Pancreas (tissue), 10 donors: Measurements from ENCODE around the gene CRY1. TPM values are rescaled to one million over a fixed set of nuclear protein-coding genes. Genes with fewer than 3 reads are reported as not detected.

ENCODE experiments used
- ATAC-seq, 4 donors: fragments of 200-7000 bp; cut with Tn5 transposase; one replicate each; pipeline versions ENCODE4 v1.8.0 to v1.9.1; 2020; ENCODE audit warnings: mild to moderate bottlenecking in 4 of 4, moderate library complexity in 4 of 4
- DNase-seq, 6 donors: peaks; one replicate each; pipeline ENCODE4 v3.0.0-alpha.2; 2020
- FAIRE-seq: peaks from 2 replicates; lab custom pipeline; 2012; peaks lifted over from hg19 to GRCh38; lab: Jason Lieb, UNC
- H3K27ac ChIP-seq, 4 donors: fragments of 200-600 bp; sonication (generic); 1 replicate in 3 of 4; 2 replicates in 1 of 4; pipeline versions ENCODE4 v1.5.0 to v1.8.0; 2020
- H3K27me3 ChIP-seq, 4 donors: fragments of 200-600 bp; one replicate each; pipeline ENCODE4 v1.8.0; 2021
- H3K36me3 ChIP-seq, 3 donors: fragments of 200-600 bp; sonication (generic) in 1 of 3; one replicate each; pipeline versions ENCODE4 v1.5.0 to v1.8.0; 2020 to 2021
- H3K4me1 ChIP-seq, 3 donors: fragments of 200-600 bp; one replicate each; pipeline ENCODE4 v1.8.0; 2021
- H3K4me3 ChIP-seq, 4 donors: fragments of 200-600 bp; sonication (generic) in 2 of 4; one replicate each; pipeline versions ENCODE4 v1.5.0 to v1.8.0; 2020 to 2021
- H3K9me3 ChIP-seq, 4 donors: fragments of 200-600 bp; one replicate each; pipeline ENCODE4 v1.8.0; 2021
- WGBS, 2 donors: extraction: QIAGEN DNeasy Blood & Tissue Kit; methylation state at CpG; one replicate each; pipeline ENCODE4 v1.1.7; 2013; 5-methylcytosine and 5-hydroxymethylcytosine counted together
- intact Hi-C, 3 donors: fragments of 100-400 bp; cut with DNase I; formaldehyde crosslinking; loops; one replicate each; pipeline versions ENCODE4 v1.11.1 to v1.14.2; 2022
- polyA plus RNA-seq, 2 donors: library from polyadenylated mRNA; stranded (reverse); fragments of 200-250 nt; gene quantifications; one replicate each; pipeline ENCODE4 v1.2.3, GENCODE V29; 2013
- total RNA-seq, 6 donors: library from RNA; stranded (reverse); fragmentation: NEBNext Ultra II Directional in 4 of 6; extraction: Animal tissue kit (Norgen Biotek cat#: 25700) in 4 of 6; gene quantifications; one replicate each; pipeline versions ENCODE4 v1.2.1 to v1.2.4, GENCODE V29; 2021 to 2023
- TF ChIP-seq, protein P1 (sequence below), 4 donors: fragments of 200-600 bp; sonication (generic) in 3 of 4; IDR thresholded peaks; one replicate each; pipeline versions ENCODE4 v1.5.0 to v1.8.0; 2021; ENCODE audit warnings: antibody characterized with exemption in 4 of 4
- donor health status: healthy with polysubstance abuse.
- donor health status: DM: no; HTN: no; CAD: no; lungs with moderate emphysema.
- donor health status: DM: no; HTN: no; CAD: no.
- donor health status: control.
- donor health status: control.
- donor health status: Bipolar disorder and iron deficiency.
- donor health status: DM: yes; HTN: yes; CAD: no.
- donor health status: DM: no; HTN: no; CAD: no.
- donor health status: DM: no; HTN: no; CAD: no.
- donor health status: DM: yes; HTN: yes; CAD: no.

The CRY1 gene
- total and polyA plus RNA-seq, 8 donors = 5.3 to 11.5 (median 8.1) TPM

DNA sequence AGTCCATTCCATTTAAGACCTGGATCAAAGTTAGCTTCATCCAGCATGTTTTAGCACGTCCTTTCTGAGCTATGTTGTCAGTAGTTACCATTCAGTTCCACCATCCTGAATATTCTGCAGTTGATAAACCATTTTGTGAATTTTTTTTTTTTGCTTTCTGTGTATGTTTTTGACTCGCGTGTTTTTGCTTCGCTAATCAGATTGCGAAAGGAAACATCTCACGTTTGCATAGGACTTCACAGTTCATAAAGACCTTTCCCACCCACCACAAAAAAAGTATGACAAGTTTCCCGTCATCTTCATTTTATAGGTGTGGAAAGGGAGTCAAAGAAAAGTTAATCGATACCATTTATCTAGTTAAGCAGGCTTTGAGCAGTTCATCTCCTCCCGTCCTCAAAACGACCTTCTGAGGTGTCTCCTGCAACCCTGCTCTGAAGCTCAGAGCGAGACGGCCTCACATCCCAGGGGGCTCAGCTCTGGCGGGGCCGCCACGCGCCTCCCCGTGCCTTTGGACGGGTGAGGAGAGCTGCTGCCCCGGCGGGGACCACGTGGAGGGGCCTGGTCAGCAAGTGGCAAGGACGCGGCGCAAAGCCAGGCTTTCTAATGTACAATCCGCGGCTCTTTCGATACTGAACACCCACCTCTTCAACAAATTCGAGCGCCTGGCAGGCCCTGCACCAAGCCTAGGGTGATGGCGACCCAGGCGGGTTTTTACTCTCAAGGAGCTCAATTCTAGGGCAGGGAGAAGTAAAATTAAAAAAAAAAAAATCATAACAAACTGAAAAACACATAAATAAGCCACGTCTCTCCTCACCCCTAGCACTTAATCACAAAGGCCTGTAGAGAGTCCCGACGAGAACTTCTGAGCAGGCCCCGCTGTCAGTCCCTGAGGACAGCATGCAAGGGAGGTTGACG lies 138.6 kb downstream of the CRY1 start:
- 35 to 38% methylated on average over 36 of the region's 36 CpGs for WGBS, 2 donors
- DNase-seq = peak; percentile 36 to 83 (median 48)
- ATAC-seq = peak in 3 of 4 donors; percentile 1 to 7 (median 2)

DNA sequence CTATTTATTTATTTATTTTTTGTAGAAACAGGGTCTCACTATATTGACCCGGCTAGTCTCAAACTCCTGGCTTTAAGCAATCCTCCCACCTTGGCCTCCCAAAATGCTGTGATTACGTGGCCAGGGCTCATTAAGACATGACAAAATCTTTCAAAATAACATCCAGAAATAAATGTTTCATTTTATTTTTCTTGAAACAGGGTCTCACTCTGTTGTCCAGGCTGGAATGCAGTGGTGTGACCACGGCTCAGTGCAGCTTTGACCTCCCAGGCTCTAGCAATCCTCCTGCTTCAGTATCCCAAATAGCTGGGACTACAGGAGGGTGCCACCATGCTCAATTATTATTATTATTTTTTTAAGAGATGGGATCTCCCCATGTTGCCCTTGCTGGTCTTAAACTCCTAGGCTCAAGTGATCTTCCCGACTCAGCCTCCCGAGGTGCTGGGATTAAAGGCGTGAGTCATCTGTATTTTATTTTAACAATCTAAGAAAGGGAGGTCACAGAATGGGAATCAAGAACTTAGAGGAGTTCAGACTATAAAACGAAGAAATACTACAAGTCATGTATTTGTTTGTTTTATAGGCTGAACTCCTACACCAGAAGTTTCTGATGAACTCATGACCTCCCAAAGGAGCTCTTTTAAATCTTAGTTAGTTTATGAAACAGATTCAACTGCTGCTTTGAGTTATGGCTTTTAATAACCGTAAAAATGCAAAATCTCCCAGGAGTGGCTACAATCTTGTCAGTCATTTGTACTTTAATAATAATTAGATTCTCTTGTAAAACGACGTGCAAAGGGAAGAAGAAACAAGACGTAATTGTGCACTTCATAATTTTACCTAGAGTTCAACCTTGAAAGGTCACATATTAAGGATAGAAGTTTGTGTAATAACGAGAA lies 139.7 kb downstream of the CRY1 start:
- no peak for ATAC-seq
- DNase-seq = no peak
- intact Hi-C loops = no loop called here
- no peak for FAIRE-seq
- no peaks in the 10 kb centered on the region for H3K9me3 ChIP-seq
- WGBS, 2 donors = 77 to 82% methylated on average over 12 of the region's 12 CpGs
- no peaks in the 10 kb centered on the region for H3K27me3 ChIP-seq
- H3K4me1 ChIP-seq = peaks cover 0 to 15% (median 13%) of the 10 kb centered on the region in 3 donors
- H3K36me3 ChIP-seq = no peaks in the 10 kb centered on the region
- TF ChIP-seq, protein P1, sequence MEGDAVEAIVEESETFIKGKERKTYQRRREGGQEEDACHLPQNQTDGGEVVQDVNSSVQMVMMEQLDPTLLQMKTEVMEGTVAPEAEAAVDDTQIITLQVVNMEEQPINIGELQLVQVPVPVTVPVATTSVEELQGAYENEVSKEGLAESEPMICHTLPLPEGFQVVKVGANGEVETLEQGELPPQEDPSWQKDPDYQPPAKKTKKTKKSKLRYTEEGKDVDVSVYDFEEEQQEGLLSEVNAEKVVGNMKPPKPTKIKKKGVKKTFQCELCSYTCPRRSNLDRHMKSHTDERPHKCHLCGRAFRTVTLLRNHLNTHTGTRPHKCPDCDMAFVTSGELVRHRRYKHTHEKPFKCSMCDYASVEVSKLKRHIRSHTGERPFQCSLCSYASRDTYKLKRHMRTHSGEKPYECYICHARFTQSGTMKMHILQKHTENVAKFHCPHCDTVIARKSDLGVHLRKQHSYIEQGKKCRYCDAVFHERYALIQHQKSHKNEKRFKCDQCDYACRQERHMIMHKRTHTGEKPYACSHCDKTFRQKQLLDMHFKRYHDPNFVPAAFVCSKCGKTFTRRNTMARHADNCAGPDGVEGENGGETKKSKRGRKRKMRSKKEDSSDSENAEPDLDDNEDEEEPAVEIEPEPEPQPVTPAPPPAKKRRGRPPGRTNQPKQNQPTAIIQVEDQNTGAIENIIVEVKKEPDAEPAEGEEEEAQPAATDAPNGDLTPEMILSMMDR (IDR thresholded peaks at IDR 0.05) = no peak
- no peak overlapping the region for H3K27ac ChIP-seq
- H3K4me3 ChIP-seq = no peak overlapping the region

More for the DNA sequence above, 138.6 kb downstream of the CRY1 start:
- Histone ChIP-seq H3K27ac (peak overlapping the region; percentile 89 to 99 (median 96)), H3K9me3 (no peaks in the 10 kb centered on the region), H3K4me1 (peaks cover 0 to 22% (median 19%) of the 10 kb centered on the region in 3 donors), H3K4me3 (peak overlapping the region; percentile 75 to 95 (median 93)), H3K36me3 (no peaks in the 10 kb centered on the region), H3K27me3 (no peaks in the 10 kb centered on the region)
- TF ChIP-seq, protein P1 (IDR thresholded peaks at IDR 0.05) = no peak
- intact Hi-C loops = no loop called here
- no peak for FAIRE-seq

DNA sequence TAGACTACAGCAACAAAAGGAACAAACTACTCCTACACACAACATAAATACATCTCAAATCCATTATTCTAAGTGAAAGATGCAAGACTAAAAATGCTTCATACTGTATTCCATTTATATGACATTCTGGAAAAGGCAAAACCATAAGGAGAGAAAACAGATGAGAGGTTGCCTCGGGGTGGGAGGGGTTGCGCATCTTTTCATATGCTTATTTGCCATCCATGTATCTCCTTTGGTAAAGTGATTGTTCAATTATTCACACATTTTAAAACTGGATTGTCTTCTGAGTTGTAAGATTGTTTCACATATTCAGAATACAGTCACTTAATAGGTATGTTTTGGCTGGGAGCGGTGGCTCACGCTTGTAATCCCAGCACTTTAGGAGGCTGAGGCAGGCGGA lies 142.8 kb downstream of the CRY1 start:
- Histone ChIP-seq H3K4me3 (no peak overlapping the region), H3K4me1 (peaks cover 0 to 6% (median 0%) of the 10 kb centered on the region in 3 donors), H3K27me3 (no peaks in the 10 kb centered on the region), H3K36me3 (no peaks in the 10 kb centered on the region), H3K27ac (no peak overlapping the region), H3K9me3 (no peaks in the 10 kb centered on the region)
- intact Hi-C loops = no loop called here
- DNase-seq (no peak), ATAC-seq (no peak), FAIRE-seq (no peak)
- TF ChIP-seq, protein P1 (IDR thresholded peaks at IDR 0.05) = no peak
- 97 to 99% methylated on average over 5 of the region's 5 CpGs for WGBS, 2 donors

DNA sequence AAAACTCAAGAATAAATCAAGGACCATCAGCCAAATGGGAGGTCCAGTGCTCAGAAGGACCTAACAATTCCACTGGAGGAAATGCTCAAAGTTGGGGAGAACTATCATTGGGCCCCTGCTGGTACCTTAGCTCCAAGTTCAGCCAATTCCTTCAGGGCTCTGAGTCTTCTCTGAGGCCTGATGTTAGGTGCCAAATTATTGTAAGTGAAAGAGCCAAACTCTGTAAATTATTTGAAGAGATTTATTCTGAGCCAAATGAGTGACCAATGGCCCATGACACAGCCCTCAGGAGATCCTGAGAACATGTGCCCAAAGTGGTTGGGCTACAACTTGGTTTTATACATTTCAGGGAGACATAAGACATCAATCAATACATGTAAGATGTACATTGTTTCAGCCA lies 145.9 kb downstream of the CRY1 start:
- H3K4me1 ChIP-seq = no peaks in the 10 kb centered on the region
- H3K4me3 ChIP-seq = no peak overlapping the region
- no peak for FAIRE-seq
- no peaks in the 10 kb centered on the region for H3K9me3 ChIP-seq
- TF ChIP-seq, protein P1 (IDR thresholded peaks at IDR 0.05) = no peak
- intact Hi-C loops = no loop called here
- no peak for DNase-seq
- no peak for ATAC-seq
- H3K27me3 ChIP-seq = no peaks in the 10 kb centered on the region
- H3K27ac ChIP-seq = no peak overlapping the region
- H3K36me3 ChIP-seq = no peaks in the 10 kb centered on the region
